Small intestine (tissue), 7 donors: ENCODE results near the gene CXCR5. TPM values are rescaled to one million over a fixed set of nuclear protein-coding genes. Genes with fewer than 3 reads are reported as not detected.
A peak's percentile ranks its signal among the peaks of the same experiment; 100 is the strongest.

Experiments
- DNase-seq, 2 donors: peaks; one replicate each; pipeline versions ENCODE4 v3.0.0 to v3.0.0-alpha.2; 2013
- FAIRE-seq: peaks from 2 replicates; lab custom pipeline; 2012; peaks lifted over from hg19 to GRCh38; lab: Jason Lieb, UNC
- H3K27ac ChIP-seq, 3 donors: one replicate each; pipeline ENCODE4 v1.5.1; 2013; ENCODE audit warnings: low read length in 2 of 3, mild to moderate bottlenecking in 2 of 3, control low read depth in 1 of 3, inconsistent platforms in 1 of 3, low read depth in 1 of 3, moderate library complexity in 1 of 3
- H3K27me3 ChIP-seq, 3 donors: one replicate each; pipeline ENCODE4 v1.6.1; 2013; ENCODE audit warnings: low read length in 3 of 3, inconsistent platforms in 1 of 3; ENCODE audit not compliant: control insufficient read depth in 3 of 3, insufficient read depth in 3 of 3
- H3K36me3 ChIP-seq, 3 donors: one replicate each; pipeline ENCODE4 v1.6.1; 2013; ENCODE audit warnings: low read length in 3 of 3, inconsistent platforms in 1 of 3, low read depth in 1 of 3, mild to moderate bottlenecking in 1 of 3, moderate library complexity in 1 of 3; ENCODE audit not compliant: control insufficient read depth in 3 of 3, insufficient read depth in 2 of 3
- H3K4me1 ChIP-seq, 3 donors: one replicate each; pipeline ENCODE4 v1.6.1; 2013; ENCODE audit warnings: low read length in 2 of 3, inconsistent platforms in 1 of 3, low read depth in 1 of 3, mild to moderate bottlenecking in 1 of 3, moderate library complexity in 1 of 3; ENCODE audit not compliant: control insufficient read depth in 3 of 3, insufficient read depth in 2 of 3
- H3K4me3 ChIP-seq, 3 donors: one replicate each; pipeline ENCODE4 v1.5.1; 2013; ENCODE audit warnings: low read length in 3 of 3, control low read depth in 1 of 3, inconsistent platforms in 1 of 3, low read depth in 1 of 3, mild to moderate bottlenecking in 1 of 3, moderate library complexity in 1 of 3
- H3K9me3 ChIP-seq, 2 donors: one replicate each; pipeline ENCODE4 v1.6.1; 2013; ENCODE audit warnings: low read depth in 1 of 2, low read length in 1 of 2; ENCODE audit not compliant: control insufficient read depth in 2 of 2, insufficient read depth in 1 of 2
- WGBS, 3 donors: extraction: QIAGEN DNeasy Blood & Tissue Kit; methylation state at CpG; one replicate each; pipeline ENCODE4 v1.1.7; 2013; 5-methylcytosine and 5-hydroxymethylcytosine counted together
- polyA plus RNA-seq, 4 donors: library from polyadenylated mRNA; stranded (reverse) in 3 of 4; unstranded in 1 of 4; fragments of 200-250 nt in 3 of 4; fragments of 120-200 nt in 1 of 4; gene quantifications; one replicate each; pipeline versions ENCODE4 v1.2.1 to v1.2.3, GENCODE V29; 2013
- donor health status: healthy with polysubstance abuse.
- donor health status: control.
- donor health status: control.
- donor health status: Bipolar disorder and iron deficiency.
- donor health status: healthy.

The CXCR5 gene
- polyA plus RNA-seq, 4 donors: 0.15 to 0.61 (median 0.38) TPM

DNA sequence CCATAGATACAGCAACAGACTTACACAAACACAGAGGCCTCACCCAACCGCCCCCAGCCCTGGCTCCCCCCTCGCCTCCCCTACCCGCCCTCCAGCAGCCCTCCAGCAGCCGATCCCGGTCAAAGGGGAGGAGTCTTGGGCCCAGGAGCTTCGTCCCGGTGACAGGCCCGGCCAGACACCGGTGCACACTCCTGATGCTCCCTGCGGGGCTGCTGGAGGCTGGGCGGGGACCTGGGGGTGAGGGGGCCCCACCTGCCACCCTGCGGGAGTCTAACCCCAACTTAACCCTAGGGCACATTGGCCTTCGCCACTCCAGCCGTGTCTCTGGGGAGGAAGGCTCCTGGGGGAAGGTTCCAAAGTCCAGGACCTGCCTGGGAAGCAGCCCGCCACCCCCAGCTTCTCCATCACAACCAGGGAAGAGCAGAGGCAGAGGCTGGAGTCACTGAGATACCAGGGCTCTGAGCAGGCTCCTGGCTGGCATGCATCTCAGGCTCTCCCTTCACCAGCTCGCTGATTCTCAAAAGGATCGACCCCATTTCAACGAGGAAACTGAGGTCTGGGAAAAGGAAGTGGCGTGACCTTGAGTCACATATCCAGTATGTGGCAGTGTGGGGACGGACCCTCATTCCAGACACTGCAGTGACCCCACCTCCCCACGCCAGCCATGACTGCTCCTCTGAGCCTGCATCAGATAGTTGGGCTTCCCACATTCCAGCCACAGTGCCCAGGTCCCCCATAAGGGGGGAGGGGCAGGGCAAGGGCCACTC lies 27.6 kb downstream of the CXCR5 start:
- Histone ChIP-seq H3K27me3 (no peaks in the 10 kb centered on the region), H3K27ac (peak overlapping the region; percentile 90 to 99 (median 98)), H3K4me1 (peaks cover 26 to 89% (median 40%) of the 10 kb centered on the region in 3 donors), H3K9me3 (no peaks in the 10 kb centered on the region), H3K4me3 (peak overlapping the region in 2 of 3 donors; percentile 37 to 44), H3K36me3 (peaks cover 0 to 63% (median 4%) of the 10 kb centered on the region in 3 donors)
- FAIRE-seq: no peak
- 5 to 27% (median 18%) methylated on average over 20 to 21 of the region's 21 CpGs for WGBS, 3 donors
- DNase-seq: peak; percentile 82 to 91

DNA sequence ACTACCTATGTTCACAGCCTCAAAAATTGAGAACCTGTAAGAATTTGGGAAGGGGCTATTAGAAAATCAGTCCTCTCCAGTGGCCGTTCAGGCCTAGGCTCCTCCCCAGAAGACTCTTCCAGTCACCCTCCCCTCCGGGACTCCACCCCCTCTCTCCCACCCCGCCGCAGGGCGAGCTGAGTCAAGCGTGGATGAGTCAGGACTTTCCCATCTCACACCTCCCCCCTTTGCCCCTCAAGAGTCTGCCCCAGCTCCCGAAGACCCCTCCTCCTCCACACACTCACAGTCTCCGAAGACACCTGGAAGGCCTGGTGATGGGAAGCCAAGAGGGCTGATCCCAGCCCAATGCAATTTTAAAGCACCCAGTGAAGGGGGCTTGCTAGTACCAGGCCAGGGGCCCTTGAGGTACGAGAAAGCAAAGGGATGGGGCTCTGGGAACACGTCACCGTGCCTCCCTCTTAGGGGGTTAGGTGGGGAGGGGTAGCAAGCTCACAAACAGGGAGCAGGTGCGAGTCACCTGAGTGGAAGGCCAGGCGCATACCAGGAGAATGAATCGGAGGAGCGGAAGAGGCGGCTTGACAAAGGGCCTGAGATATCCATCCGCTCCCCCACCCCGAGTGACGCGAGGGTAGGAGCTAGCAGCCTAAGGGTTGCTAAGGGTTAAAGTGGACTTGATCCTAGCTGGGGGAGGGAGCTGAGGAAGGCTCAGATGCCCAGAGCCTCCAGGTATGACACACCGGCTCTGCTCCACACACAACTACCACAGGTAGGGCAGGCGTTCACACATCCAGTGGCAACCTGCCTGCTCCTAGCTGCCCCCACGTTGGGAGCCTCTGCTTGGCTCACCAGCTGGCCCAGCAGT lies 28.4 kb downstream of the CXCR5 start:
- peaks cover 32 to 94% (median 45%) of the 10 kb centered on the region in 3 donors for H3K4me1 ChIP-seq
- peaks cover 0 to 63% (median 4%) of the 10 kb centered on the region in 3 donors for H3K36me3 ChIP-seq
- H3K9me3 ChIP-seq: no peaks in the 10 kb centered on the region
- FAIRE-seq (no peak), DNase-seq (peak; percentile 85 to 92)
- H3K27ac ChIP-seq: peak overlapping the region; percentile 90 to 99 (median 98)
- WGBS, 3 donors: 11 to 25% (median 16%) methylated on average over 23 of the region's 23 CpGs
- peak overlapping the region in 2 of 3 donors; percentile 0 to 4 for H3K4me3 ChIP-seq
- H3K27me3 ChIP-seq: no peaks in the 10 kb centered on the region

DNA sequence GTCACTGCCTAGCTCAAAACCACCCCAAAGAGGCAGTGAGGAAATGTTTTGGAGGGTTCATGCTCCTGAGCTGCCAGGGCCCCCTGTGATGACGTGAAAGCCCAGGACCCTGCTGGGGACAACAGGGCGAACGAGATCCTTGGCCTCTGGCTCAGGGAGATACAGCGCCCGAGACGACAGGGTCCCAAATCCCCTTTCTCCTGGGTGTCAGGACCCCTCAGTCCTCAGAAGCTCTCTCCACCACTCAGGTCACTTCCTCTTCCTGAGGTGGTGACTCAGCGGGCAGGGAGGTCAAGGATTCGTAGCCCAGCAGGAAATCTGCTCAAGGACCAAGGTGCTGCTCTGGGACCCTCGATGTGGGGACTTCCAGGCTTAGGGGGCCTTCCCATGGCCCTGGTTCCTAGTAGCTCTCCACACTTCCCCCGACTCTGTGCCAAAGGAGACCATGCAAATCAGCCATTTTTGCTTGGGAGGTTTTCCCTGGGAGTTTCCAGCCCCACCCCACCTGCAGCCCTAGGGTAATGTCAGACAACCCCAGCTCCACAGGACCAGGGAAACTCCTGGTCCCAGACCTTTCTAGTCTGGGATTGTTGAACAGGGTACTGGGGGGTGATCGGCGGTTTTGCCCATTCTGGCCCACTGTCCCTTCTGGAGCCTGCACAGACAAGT lies 29.2 kb downstream of the CXCR5 start:
- H3K36me3 ChIP-seq: peaks cover 0 to 55% (median 4%) of the 10 kb centered on the region in 3 donors
- WGBS, 3 donors: 21 to 35% (median 32%) methylated on average over 12 of the region's 12 CpGs
- FAIRE-seq (no peak), DNase-seq (peak in 1 of 2 donors; percentile 72)
- H3K27me3 ChIP-seq: no peaks in the 10 kb centered on the region
- peak overlapping the region in 1 of 3 donors; percentile 4 for H3K4me3 ChIP-seq
- H3K9me3 ChIP-seq: no peaks in the 10 kb centered on the region
- peaks cover 32 to 94% (median 45%) of the 10 kb centered on the region in 3 donors for H3K4me1 ChIP-seq
- H3K27ac ChIP-seq: peak overlapping the region; percentile 90 to 99 (median 98)

DNA sequence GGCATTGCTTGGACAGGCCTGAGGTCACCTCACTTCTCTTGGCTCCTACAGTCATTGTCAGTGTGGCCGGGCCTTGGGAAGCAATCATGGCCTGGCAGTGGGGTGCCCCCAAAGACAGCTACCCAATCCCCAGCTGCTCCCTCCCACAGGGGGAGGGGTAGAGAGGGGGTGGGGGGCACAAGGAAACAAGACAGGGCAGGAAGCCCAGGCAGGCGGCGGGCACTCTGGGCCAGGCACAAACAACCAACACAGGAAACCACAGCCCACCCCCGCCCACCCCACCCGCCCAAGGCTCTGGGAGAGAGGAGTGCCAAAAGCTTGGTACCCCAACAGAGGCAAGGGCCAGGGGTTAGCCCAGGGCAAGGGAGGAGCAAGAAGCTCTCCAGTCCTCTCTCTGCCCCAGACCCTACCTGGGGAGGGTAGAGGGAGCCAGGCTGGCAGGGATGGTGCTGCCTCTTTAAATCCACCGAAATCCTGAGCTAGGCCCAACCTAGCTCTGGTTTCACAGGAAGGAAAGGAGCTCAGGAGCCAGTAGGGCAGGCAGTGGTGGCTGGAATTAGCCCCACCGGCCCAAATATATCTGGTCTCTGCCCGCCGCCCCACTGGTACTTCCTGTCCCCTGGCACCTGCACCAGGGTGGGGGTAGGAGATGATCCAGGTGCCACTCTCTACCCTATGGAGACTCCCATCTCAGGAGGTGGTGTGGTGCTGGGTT lies 29.9 kb downstream of the CXCR5 start:
- Histone ChIP-seq H3K27ac (peak overlapping the region; percentile 98 to 99 (median 98)), H3K27me3 (no peaks in the 10 kb centered on the region), H3K4me1 (peaks cover 32 to 93% (median 45%) of the 10 kb centered on the region in 3 donors), H3K4me3 (no peak overlapping the region), H3K36me3 (peaks cover 0 to 49% (median 0%) of the 10 kb centered on the region in 3 donors), H3K9me3 (no peaks in the 10 kb centered on the region)
- 15 to 19% (median 18%) methylated on average over 7 to 9 of the region's 9 CpGs for WGBS, 3 donors
- DNase-seq (no peak), FAIRE-seq (no peak)

DNA sequence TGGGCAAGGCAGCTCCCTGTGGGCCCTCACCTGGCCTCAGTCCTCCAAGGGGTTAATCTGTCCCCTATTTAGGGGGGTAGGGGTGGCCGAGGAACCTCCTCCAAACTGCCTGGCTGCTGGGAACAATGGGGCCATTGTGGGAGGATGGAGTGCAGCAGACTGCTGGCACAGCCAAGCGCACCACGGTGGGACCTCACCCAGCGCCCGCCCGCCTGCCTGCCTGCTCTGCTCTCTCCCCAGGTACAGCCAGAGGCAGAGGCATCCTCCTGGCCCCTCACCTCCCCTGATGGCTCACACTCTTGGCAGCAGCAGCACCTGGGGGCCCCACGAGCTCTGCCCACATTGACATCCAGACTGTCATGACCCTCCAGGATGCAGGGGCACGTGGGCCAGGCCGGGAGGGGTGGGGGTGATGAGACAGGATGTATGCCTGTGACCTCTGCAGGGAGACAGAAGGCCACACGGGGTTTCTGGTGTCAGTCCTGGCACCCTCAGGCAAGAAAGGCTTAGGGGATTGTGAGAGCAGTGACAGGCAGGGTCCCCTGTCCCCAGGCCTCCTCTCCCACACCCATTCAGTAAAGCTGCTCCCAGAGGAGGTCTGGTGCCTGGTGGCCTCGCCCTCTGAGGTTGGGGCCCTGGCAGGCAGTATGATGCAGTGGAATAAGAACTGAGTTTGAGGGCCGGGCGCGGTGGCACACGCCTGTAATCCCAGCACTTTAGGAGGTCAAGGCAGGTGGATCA lies 30.7 kb downstream of the CXCR5 start:
- DNase-seq (peak in 1 of 2 donors; percentile 54), FAIRE-seq (no peak)
- H3K4me1 ChIP-seq: peaks cover 32 to 92% (median 45%) of the 10 kb centered on the region in 3 donors
- 2 to 28% (median 24%) methylated on average over 11 to 15 of the region's 15 CpGs for WGBS, 3 donors
- H3K27ac ChIP-seq: peak overlapping the region; percentile 98 to 99 (median 98)
- H3K9me3 ChIP-seq: no peaks in the 10 kb centered on the region
- no peaks in the 10 kb centered on the region for H3K27me3 ChIP-seq
- H3K4me3 ChIP-seq: no peak overlapping the region
- peaks cover 0 to 46% (median 0%) of the 10 kb centered on the region in 3 donors for H3K36me3 ChIP-seq

DNA sequence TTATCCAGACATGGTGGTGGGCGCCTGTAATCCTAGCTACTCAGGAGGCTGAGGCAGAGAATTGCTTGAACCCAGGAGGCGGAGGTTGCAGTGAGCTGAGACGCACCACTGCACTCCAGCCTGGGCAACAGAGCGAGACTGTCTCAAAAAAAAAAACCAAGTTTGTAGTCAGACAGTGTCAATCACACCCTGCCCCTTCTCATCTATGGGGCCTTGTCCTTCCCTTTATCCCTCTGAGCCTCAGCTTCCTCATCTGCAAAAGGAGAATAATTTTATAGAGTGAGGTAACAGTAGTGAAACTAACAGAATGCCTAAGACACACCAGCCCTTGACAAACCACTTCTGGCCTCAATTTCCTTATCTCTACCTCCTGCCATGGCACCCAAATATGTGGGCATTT lies 31.3 kb downstream of the CXCR5 start:
- Histone ChIP-seq H3K4me1 (peaks cover 31 to 92% (median 47%) of the 10 kb centered on the region in 3 donors), H3K27me3 (no peaks in the 10 kb centered on the region), H3K27ac (peak overlapping the region in 2 of 3 donors; percentile 34 to 98), H3K4me3 (no peak overlapping the region), H3K9me3 (no peaks in the 10 kb centered on the region), H3K36me3 (peaks cover 0 to 39% (median 0%) of the 10 kb centered on the region in 3 donors)
- FAIRE-seq (no peak), DNase-seq (no peak)
- 74 to 85% (median 82%) methylated on average over 4 of the region's 4 CpGs for WGBS, 3 donors

DNA sequence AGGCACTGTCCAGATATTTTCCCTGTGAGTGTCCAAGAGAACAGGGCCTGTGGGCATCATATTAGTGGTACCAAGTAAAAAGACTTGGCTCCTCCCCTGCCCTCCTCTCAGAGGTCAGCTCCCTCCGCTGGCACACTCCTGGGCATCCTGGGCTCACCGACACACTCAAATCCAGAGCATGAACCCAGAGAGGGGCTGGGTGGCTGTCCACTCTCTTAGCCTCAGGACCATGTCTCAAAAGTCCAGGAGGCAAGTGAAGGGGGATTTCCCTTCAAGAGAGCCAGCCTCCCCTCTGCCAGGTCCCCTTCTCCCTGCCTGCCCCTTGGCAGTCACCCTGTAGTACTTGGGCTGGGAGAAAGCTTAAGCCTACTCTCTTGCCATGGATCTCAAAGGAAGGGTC lies 31.7 kb downstream of the CXCR5 start:
- H3K9me3 ChIP-seq: no peaks in the 10 kb centered on the region
- H3K4me1 ChIP-seq: peaks cover 29 to 93% (median 48%) of the 10 kb centered on the region in 3 donors
- peak overlapping the region in 2 of 3 donors; percentile 98 for H3K27ac ChIP-seq
- H3K36me3 ChIP-seq: peaks cover 0 to 37% (median 0%) of the 10 kb centered on the region in 3 donors
- H3K4me3 ChIP-seq: no peak overlapping the region
- no peaks in the 10 kb centered on the region for H3K27me3 ChIP-seq
- DNase-seq: no peak
- no peak for FAIRE-seq
- WGBS, 3 donors: 78 to 97% (median 96%) methylated on average over 2 of the region's 2 CpGs
